Measurements from ENCODE around the gene SBSN. TPM values are rescaled to one million over a fixed set of nuclear protein-coding genes. Genes with fewer than 3 reads are reported as not detected.

Gene SBSN
- total RNA-seq, 1 experiment from 2014 or later, result not detected

GRCh38 chr19:35559281-35559659 is 31.2 kb upstream of the SBSN start:
- H3K36me3 ChIP-seq, result no peaks in the 10 kb centered on the region
- no peak for DNase-seq (ENCODE audit: low read depth in 1 of 2, low spot score in 2 of 2)
- peaks cover 10% of the 10 kb centered on the region for H3K27me3 ChIP-seq (replicated peaks)
- H3K4me1 ChIP-seq (replicated peaks), result no peaks in the 10 kb centered on the region
- H3K4me3 ChIP-seq, result no peak overlapping the region
- no peaks in the 10 kb centered on the region for H3K9me3 ChIP-seq (replicated peaks)
- no peak overlapping the region for H3K27ac ChIP-seq

GRCh38 chr19:35558400-35559280 is 30.5 kb upstream of the SBSN start:
- no peak overlapping the region for H3K4me3 ChIP-seq

GRCh38 chr19:35557539-35558399 is 29.7 kb upstream of the SBSN start:
- H3K27me3 ChIP-seq (replicated peaks), result peaks cover 9% of the 10 kb centered on the region
- peak in 1 of 2 experiments; percentile 14 for DNase-seq (ENCODE audit: low read depth in 1 of 2, low spot score in 2 of 2)
- no peak overlapping the region for H3K4me3 ChIP-seq
- no peaks in the 10 kb centered on the region for H3K4me1 ChIP-seq (replicated peaks)
- no peak overlapping the region for H3K27ac ChIP-seq
- no peaks in the 10 kb centered on the region for H3K36me3 ChIP-seq
- no peaks in the 10 kb centered on the region for H3K9me3 ChIP-seq (replicated peaks)

More at GRCh38 chr19:35558400-35559280, 30.5 kb upstream of the SBSN start:
- no peak for DNase-seq (ENCODE audit: low read depth in 1 of 2, low spot score in 2 of 2)
- H3K36me3 ChIP-seq, result no peaks in the 10 kb centered on the region
- H3K27ac ChIP-seq, result no peak overlapping the region
- peaks cover 10% of the 10 kb centered on the region for H3K27me3 ChIP-seq (replicated peaks)
- H3K4me1 ChIP-seq (replicated peaks), result no peaks in the 10 kb centered on the region
- H3K9me3 ChIP-seq (replicated peaks), result no peaks in the 10 kb centered on the region

- no peak overlapping the region for H3K4me3 ChIP-seq
- H3K36me3 ChIP-seq, result no peaks in the 10 kb centered on the region
- no peak overlapping the region for H3K27ac ChIP-seq
- H3K27me3 ChIP-seq (replicated peaks), result peaks cover 3% of the 10 kb centered on the region
- H3K4me1 ChIP-seq (replicated peaks), result no peaks in the 10 kb centered on the region
- no peaks in the 10 kb centered on the region for H3K9me3 ChIP-seq (replicated peaks)
- DNase-seq (ENCODE audit: low read depth in 1 of 2, low spot score in 2 of 2), result no peak
These were observed 28.9 kb upstream of the SBSN start for GRCh38 chr19:35556846-35557538.

- DNase-seq (ENCODE audit: low read depth in 1 of 2, low spot score in 2 of 2), result no peak
- no peaks in the 10 kb centered on the region for H3K36me3 ChIP-seq
- H3K27me3 ChIP-seq (replicated peaks), result peaks cover 3% of the 10 kb centered on the region
- no peak overlapping the region for H3K4me3 ChIP-seq
- no peaks in the 10 kb centered on the region for H3K9me3 ChIP-seq (replicated peaks)
- no peaks in the 10 kb centered on the region for H3K4me1 ChIP-seq (replicated peaks)
- no peak overlapping the region for H3K27ac ChIP-seq
These were observed 28.0 kb upstream of the SBSN start for GRCh38 chr19:35556025-35556590.

GRCh38 chr19:35555301-35556005 is 27.3 kb upstream of the SBSN start:
- H3K27ac ChIP-seq, result no peak overlapping the region
- no peaks in the 10 kb centered on the region for H3K36me3 ChIP-seq
- no peak overlapping the region for H3K4me3 ChIP-seq
- DNase-seq (ENCODE audit: low read depth in 1 of 2, low spot score in 2 of 2), result peak in 1 of 2 experiments; percentile 13
- no peaks in the 10 kb centered on the region for H3K9me3 ChIP-seq (replicated peaks)
- peaks cover 3% of the 10 kb centered on the region for H3K27me3 ChIP-seq (replicated peaks)
- no peaks in the 10 kb centered on the region for H3K4me1 ChIP-seq (replicated peaks)

- no peak for DNase-seq (ENCODE audit: low read depth in 1 of 2, low spot score in 2 of 2)
- Histone ChIP-seq H3K9me3 (replicated peaks) (no peaks in the 10 kb centered on the region), H3K27ac (no peak overlapping the region), H3K27me3 (replicated peaks) (peaks cover 3% of the 10 kb centered on the region), H3K4me3 (no peak overlapping the region), H3K36me3 (peaks cover 4% of the 10 kb centered on the region), H3K4me1 (replicated peaks) (no peaks in the 10 kb centered on the region)
These were observed 26.0 kb upstream of the SBSN start for GRCh38 chr19:35554076-35554475.

- no peak for DNase-seq (ENCODE audit: low read depth in 1 of 2, low spot score in 2 of 2)
- H3K9me3 ChIP-seq (replicated peaks), result no peaks in the 10 kb centered on the region
- no peak overlapping the region for H3K27ac ChIP-seq
- H3K4me3 ChIP-seq, result no peak overlapping the region
- no peaks in the 10 kb centered on the region for H3K4me1 ChIP-seq (replicated peaks)
- H3K27me3 ChIP-seq (replicated peaks), result peaks cover 3% of the 10 kb centered on the region
- peaks cover 4% of the 10 kb centered on the region for H3K36me3 ChIP-seq
These were observed 25.4 kb upstream of the SBSN start for GRCh38 chr19:35553385-35554000.

- DNase-seq (ENCODE audit: low read depth in 1 of 2, low spot score in 2 of 2), result no peak
- H3K27me3 ChIP-seq (replicated peaks), result no peaks in the 10 kb centered on the region; the same call in none of the 2 replicates
These were observed 24.6 kb upstream of the SBSN start for GRCh38 chr19:35552534-35553384.

GRCh38 chr19:35551091-35551810 is 23.1 kb upstream of the SBSN start:
- no peak overlapping the region for H3K27ac ChIP-seq
- peaks cover 14% of the 10 kb centered on the region for H3K36me3 ChIP-seq
- H3K27me3 ChIP-seq (replicated peaks), result no peaks in the 10 kb centered on the region; the same call in none of the 2 replicates
- H3K9me3 ChIP-seq (replicated peaks), result no peaks in the 10 kb centered on the region
- H3K4me3 ChIP-seq, result no peak overlapping the region
- peaks cover 4% of the 10 kb centered on the region for H3K4me1 ChIP-seq (replicated peaks)
- no peak for DNase-seq (ENCODE audit: low read depth in 1 of 2, low spot score in 2 of 2)

More at GRCh38 chr19:35552534-35553384, 24.6 kb upstream of the SBSN start:
- no peak overlapping the region for H3K27ac ChIP-seq
- H3K4me3 ChIP-seq, result no peak overlapping the region
- no peaks in the 10 kb centered on the region for H3K4me1 ChIP-seq (replicated peaks)
- no peaks in the 10 kb centered on the region for H3K9me3 ChIP-seq (replicated peaks)
- peaks cover 4% of the 10 kb centered on the region for H3K36me3 ChIP-seq

- DNase-seq (ENCODE audit: low read depth in 1 of 2, low spot score in 2 of 2), result no peak
- H3K4me3 ChIP-seq, result no peak overlapping the region
- no peaks in the 10 kb centered on the region for H3K9me3 ChIP-seq (replicated peaks)
- H3K27me3 ChIP-seq (replicated peaks), result no peaks in the 10 kb centered on the region; the same call in 1 of the 2 replicates
- peaks cover 18% of the 10 kb centered on the region for H3K36me3 ChIP-seq
- peaks cover 7% of the 10 kb centered on the region for H3K4me1 ChIP-seq (replicated peaks)
- no peak overlapping the region for H3K27ac ChIP-seq
These were observed 21.9 kb upstream of the SBSN start for GRCh38 chr19:35549879-35550523.
